Motor neuron (in vitro differentiated cells): ENCODE results near the gene VTI1A. TPM values are rescaled to one million over a fixed set of nuclear protein-coding genes. Genes with fewer than 3 reads are reported as not detected.

Source experiments
- ATAC-seq, 8 experiments: fragments of 200-7000 bp; cut with Tn5 transposase; replicated peaks in 6 of 8; 2 replicates each; pipeline ENCODE4 v1.8.0; 2021; ENCODE audit warnings: mild to moderate bottlenecking in 8 of 8, moderate library complexity in 8 of 8
- H3K27ac ChIP-seq, 2 donors: fragments of 250-450 bp; sonication (Bioruptor Pico); 2 replicates each; pipeline ENCODE4 v1.9.0; 2021; ENCODE audit warnings: antibody characterized with exemption in 2 of 2, mild to moderate bottlenecking in 2 of 2, moderate library complexity in 1 of 2
- H3K4me1 ChIP-seq, 2 donors: fragments of 250-450 bp; sonication (Bioruptor Pico); replicated peaks in 1 of 2; 2 replicates each; pipeline ENCODE4 v1.6.1; 2021; ENCODE audit warnings: antibody characterized with exemption in 2 of 2, mild to moderate bottlenecking in 2 of 2, moderate library complexity in 1 of 2
- H3K4me3 ChIP-seq, 5 donors: fragments of 250-450 bp; sonication (Bioruptor Pico); 2 replicates each; pipeline ENCODE4 v1.9.0; 2021; ENCODE audit warnings: antibody characterized with exemption in 5 of 5, mild to moderate bottlenecking in 5 of 5, moderate library complexity in 4 of 5
- WGBS, 10 experiments: fragments of 450-650 bp; shearing (Covaris generic); methylation state at CpG; one replicate each; pipeline ENCODE4 v1.0.0; 2022; 5-methylcytosine and 5-hydroxymethylcytosine counted together
- in situ Hi-C, 9 experiments: fragments of 400-800 bp; cut with MboI; loops; one replicate each; pipeline ENCODE4 v1.15.0; 2021; ENCODE audit warnings: low sequenced_read_pairs in 9 of 9, low pct_unique_long_range_greater_than_20kb in 2 of 9; ENCODE audit not compliant: unreplicated experiment in 9 of 9
- total RNA-seq, 8 experiments: library from RNA; unstranded; fragments of 300-600 nt; gene quantifications; 2 replicates each; pipeline versions ENCODE4 v1.2.3 to v1.2.4, GENCODE V29; 2022

VTI1A gene
- total RNA-seq, 8 experiments from 2014 or later: 29.8 to 55.3 (median 42.6) TPM

DNA sequence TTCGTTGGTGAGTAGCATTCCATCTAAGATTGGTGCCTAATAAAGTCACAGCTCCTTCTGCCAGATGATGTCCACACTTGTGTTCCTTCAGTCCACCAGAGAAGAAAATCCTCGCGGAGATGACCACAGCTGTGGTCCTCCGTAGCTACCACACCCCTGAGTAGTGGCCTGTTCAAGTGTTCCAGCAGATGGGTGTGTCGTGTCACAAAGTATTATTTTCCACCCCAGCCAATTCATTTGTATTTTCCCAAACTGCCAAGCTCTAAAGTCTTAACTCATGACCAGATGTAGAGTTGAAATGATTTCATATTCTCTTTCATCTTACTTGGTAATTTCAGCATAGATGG is 251.8 kb downstream of the VTI1A start:
- Histone ChIP-seq H3K4me1 (peaks cover 3% of the 10 kb centered on the region in 2 donors), H3K4me3 (no peak overlapping the region), H3K27ac (no peak overlapping the region)
- 24 to 100% (median 80%) methylated on average over 2 to 3 of the region's 5 CpGs; no CpG with 5 or more reads in 7 of the 10 experiments for WGBS, 10 experiments
- ATAC-seq: peak in 2 of 8 experiments; percentile 64 to 78
- in situ Hi-C loops: no loop called here

DNA sequence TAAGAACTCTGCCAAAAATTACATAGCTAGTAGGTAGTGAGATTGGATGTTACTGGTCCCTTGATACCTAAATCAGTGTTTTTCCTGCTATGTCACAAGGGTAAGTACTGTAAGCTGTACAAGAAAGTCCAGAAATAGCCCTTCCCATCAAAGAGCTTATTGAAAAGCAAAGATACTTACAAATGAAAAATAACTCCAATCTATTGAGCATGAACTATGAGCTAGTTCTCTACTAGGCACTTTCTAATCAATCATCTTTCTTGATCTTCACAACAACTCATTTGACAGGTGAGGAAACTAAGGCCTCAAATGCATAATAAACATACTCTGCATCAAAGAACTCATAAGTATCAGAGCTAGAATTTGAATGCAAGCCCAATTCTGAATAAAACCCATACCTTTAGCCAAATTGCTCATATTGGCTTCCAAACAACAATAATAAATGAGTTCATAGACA is 253.2 kb downstream of the VTI1A start:
- Histone ChIP-seq H3K27ac (no peak overlapping the region), H3K4me3 (no peak overlapping the region), H3K4me1 (peaks cover 3% of the 10 kb centered on the region in 2 donors)
- in situ Hi-C loops: no loop called here
- no peak for ATAC-seq

DNA sequence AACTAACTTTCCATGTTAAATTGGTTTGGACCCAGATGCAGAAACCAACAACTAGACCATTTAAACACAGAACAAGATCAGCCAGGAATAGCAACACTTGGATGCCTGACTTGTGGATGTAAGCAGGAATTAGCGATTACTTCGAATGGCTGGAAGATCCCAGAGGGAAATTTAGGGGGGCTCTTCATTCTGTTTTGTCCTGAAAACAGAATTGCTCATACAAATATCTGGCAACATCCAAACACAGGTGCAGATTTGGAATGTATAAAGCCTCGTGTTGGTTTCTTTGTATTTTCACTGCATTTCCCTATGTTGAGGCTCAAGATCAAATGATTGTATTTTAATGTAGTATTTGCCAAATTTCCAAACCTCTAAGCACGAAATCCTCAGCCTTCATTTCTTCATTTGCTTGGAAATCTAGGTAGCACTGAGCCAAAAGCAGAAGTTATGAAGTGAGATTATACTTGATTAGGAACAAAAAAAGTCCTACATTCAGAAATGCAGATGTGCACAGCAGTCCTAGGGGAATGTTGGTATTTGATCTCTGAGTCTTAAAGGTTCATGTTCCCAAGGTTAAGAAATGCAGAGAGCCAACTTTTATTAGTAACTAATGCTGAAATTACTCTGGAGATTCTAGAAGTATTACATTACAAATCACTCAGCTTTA is 254.3 kb downstream of the VTI1A start:
- Histone ChIP-seq H3K27ac (no peak overlapping the region), H3K4me3 (no peak overlapping the region), H3K4me1 (peaks cover 3% of the 10 kb centered on the region in 2 donors)
- in situ Hi-C loops: no loop called here
- no peak for ATAC-seq
- WGBS, 10 experiments: 29 to 100% (median 75%) methylated on average over 1 to 4 of the region's 4 CpGs; no CpG with 5 or more reads in 1 of the 10 experiments

DNA sequence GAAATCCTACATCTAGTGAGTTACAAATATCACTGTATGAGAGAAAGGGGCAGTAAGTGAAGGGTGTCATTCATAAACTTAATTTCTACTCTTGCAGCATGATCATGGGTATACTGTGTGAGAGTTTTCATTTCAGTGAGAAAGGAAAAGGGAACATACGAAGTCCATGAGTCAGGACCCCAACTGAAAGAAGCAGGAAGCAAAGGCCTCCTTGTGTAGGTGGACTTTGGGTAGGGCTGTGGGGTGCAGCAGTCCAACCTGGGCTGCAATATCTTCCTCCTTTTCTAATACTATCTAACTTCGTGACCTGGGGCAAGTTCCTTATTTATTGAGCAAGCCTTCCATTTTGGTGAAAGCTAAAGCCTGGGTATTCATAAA is 254.9 kb downstream of the VTI1A start:
- Histone ChIP-seq H3K27ac (no peak overlapping the region), H3K4me1 (no peaks in the 10 kb centered on the region), H3K4me3 (no peak overlapping the region)
- ATAC-seq: no peak
- in situ Hi-C loops: no loop called here
- 80 to 100% (median 100%) methylated on average over 1 to 2 of the region's 2 CpGs; no CpG with 5 or more reads in 2 of the 10 experiments for WGBS, 10 experiments

DNA sequence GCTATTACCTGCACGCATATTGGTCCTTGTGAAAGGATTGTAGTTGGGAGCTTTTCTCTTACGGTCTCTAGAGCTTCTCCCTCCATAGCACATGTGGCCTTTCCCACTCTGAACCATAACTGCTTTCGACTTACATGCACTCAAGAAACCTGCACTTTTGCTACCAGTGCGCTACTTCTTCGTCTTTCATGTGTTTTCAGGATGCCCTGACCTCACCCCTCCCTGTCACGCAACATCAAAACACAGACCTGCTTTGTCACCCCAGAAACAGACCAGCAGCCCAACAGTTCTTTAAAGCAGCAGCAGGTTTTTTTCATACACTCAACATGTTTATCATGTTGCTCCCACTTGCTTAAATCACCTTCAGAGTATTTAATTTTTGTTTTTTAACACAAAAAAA is 259.6 kb downstream of the VTI1A start:
- peaks cover 0 to 7% of the 10 kb centered on the region in 2 donors for H3K4me1 ChIP-seq
- no peak for ATAC-seq
- H3K4me3 ChIP-seq: no peak overlapping the region
- H3K27ac ChIP-seq: no peak overlapping the region
- 90 to 100% (median 100%) methylated on average over 1 to 6 of the region's 6 CpGs for WGBS, 10 experiments
- in situ Hi-C loops: no loop called here

DNA sequence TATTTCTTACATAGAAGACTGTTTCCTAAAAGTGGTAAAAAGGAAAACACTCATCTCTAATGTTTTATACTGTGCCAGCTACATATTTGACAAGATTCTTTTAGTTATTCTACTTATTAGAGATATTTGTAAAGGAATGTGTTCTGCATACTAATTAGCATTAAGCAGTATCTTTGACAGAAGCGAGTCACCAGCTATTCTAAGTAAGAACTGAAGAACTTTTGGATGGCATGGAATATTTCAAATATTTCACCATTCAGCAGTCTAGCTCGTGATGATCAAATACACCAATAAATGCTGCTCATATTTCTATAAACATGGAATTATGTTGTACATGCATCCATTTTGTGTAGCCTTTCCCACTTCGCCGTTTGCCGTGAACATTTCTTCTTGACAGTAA is 261.4 kb downstream of the VTI1A start:
- no peak overlapping the region for H3K27ac ChIP-seq
- peaks cover 0 to 7% of the 10 kb centered on the region in 2 donors for H3K4me1 ChIP-seq
- in situ Hi-C loops: no loop called here
- 56 to 100% (median 90%) methylated on average over 2 to 5 of the region's 5 CpGs; no CpG with 5 or more reads in 1 of the 10 experiments for WGBS, 10 experiments
- H3K4me3 ChIP-seq: no peak overlapping the region
- ATAC-seq: no peak

DNA sequence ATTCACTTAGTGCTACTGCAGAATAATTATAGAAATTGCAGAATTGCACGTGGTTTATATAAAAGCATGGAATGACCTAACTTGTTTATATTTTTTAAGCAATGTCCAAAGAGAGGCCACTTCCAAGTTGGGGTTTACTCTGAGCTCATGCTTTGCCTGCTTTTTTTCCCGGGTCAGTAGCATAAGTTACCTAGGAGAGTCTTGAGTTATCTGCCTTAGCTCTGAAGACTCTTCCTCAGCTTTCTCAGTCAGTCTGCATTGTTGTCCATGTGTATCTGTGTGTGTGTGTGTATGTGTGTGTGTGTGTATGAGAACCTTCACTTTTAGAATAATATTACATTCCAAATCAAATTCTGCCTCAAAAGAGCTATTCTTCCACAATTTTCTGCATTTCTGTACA is 263.5 kb downstream of the VTI1A start:
- in situ Hi-C loops: no loop called here
- Histone ChIP-seq H3K27ac (no peak overlapping the region), H3K4me1 (peaks cover 0 to 7% of the 10 kb centered on the region in 2 donors), H3K4me3 (no peak overlapping the region)
- ATAC-seq: peak in 1 of 8 experiments; percentile 93
- WGBS, 10 experiments: 38 to 100% (median 93%) methylated on average over 1 to 2 of the region's 2 CpGs; no CpG with 5 or more reads in 5 of the 10 experiments

DNA sequence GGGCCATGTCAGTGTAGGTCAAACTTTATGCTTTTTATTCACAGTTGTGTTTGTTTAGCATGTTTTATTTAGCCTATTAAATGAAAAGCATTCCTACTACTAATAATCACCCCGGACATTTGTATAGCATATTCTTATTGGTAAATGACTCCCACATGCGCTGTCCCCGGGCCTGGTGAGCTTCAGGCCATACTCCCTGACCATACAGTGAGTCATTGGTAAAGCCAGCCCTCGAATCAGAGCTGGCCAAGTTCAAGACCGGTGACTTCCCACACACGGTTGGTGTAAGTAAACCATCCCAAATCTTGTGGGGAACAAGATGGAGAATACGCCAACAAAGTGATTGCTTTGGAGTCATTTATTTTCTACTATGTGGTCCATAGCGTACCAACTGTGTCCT is 264.4 kb downstream of the VTI1A start:
- in situ Hi-C loops: no loop called here
- 61 to 100% (median 86%) methylated on average over 1 to 7 of the region's 8 CpGs for WGBS, 10 experiments
- H3K4me3 ChIP-seq: no peak overlapping the region
- H3K27ac ChIP-seq: no peak overlapping the region
- peaks cover 0 to 7% of the 10 kb centered on the region in 2 donors for H3K4me1 ChIP-seq
- peak in 2 of 8 experiments; percentile 51 to 64 for ATAC-seq

DNA sequence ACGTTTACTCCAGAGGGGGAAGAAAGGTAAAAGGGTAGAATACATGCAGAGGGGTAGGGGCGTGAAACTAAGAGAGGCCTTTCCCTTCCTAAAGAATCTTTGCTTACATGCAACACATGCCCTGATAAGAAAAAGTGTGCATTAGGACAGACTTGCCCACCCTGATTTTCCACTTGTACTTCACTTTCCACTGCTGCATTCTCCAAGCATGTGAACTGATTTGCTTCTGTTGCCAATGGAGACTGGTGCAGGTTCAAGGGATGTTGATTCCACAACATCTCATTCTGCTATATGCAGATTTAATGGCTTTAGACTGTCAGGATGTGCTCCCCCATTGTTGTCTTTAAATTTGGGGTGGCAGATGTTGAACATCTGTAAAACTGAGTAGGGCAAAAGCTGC is 265.5 kb downstream of the VTI1A start:
- WGBS, 10 experiments: 63% methylated on average over 2 of the region's 2 CpGs; no CpG with 5 or more reads in 9 of the 10 experiments
- Histone ChIP-seq H3K27ac (no peak overlapping the region), H3K4me1 (peaks cover 0 to 17% of the 10 kb centered on the region in 2 donors), H3K4me3 (no peak overlapping the region)
- in situ Hi-C loops: no loop called here
- no peak for ATAC-seq

DNA sequence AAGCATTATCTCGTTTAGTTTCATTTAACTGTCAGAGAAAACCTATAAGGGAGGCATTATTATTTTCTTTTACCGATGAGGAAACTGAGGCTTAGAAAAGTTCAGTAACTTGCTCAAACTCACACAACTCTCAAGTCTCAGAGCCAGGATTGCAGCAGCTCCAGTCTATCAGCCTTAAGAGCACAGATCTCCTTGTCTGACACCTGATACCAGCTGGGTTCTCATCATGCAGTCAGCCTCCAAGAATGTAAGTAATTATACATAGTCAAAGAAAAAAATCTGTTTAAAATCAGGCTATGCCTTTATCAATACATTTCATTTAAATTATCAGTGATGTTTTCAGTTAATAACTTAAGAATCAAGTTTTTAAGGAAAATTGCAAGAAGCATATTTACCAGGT is 266.4 kb downstream of the VTI1A start:
- Histone ChIP-seq H3K27ac (no peak overlapping the region), H3K4me3 (no peak overlapping the region), H3K4me1 (peaks cover 0 to 19% of the 10 kb centered on the region in 2 donors)
- ATAC-seq: no peak
- 83 to 100% (median 98%) methylated on average over 1 to 2 of the region's 2 CpGs for WGBS, 10 experiments
- in situ Hi-C loops: no loop called here

DNA sequence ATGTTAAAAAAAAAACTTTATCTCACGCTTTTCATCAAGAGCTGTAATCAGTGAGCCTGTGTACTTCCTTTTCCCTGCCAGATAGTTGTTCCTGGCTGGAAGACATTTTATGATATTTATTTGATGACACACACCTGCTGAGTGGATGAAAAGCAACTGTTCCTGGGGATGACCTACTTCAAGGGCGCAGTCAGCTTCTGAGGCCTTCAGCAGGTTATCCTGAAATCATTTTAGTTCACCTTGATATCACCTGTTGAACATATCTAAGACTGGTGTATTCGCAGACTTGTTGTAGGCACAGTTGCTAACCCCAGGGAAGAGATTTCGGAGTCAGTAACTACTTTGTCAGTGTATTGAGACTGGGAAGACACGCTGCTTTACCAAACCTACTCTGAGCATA is 268.6 kb downstream of the VTI1A start:
- Histone ChIP-seq H3K4me1 (peaks cover 5 to 12% of the 10 kb centered on the region in 2 donors), H3K4me3 (no peak overlapping the region), H3K27ac (no peak overlapping the region)
- ATAC-seq: no peak
- 84 to 100% (median 96%) methylated on average over 1 to 5 of the region's 5 CpGs; no CpG with 5 or more reads in 1 of the 10 experiments for WGBS, 10 experiments
- in situ Hi-C loops: no loop called here

DNA sequence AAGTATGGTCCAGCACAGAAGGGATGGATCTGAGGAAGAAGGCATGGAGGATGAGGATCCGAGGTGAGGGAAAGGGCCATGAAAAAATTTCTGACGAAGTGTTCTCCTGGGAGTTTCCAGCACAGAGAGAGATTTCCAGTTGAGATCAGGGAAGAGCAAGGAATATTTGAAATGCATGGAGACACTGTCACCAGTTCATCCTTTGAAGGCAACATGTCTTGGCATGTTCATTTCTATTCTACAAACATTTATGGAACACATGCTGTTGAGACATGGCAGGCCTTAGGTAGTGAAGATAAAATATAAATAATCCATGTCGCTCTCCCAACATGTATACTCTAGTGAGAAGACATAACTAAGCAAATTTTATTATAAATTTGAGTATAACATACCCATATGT is 269.1 kb downstream of the VTI1A start:
- ATAC-seq: no peak
- WGBS, 10 experiments: 83 to 100% (median 95%) methylated on average over 1 to 3 of the region's 3 CpGs
- peaks cover 5 to 12% of the 10 kb centered on the region in 2 donors for H3K4me1 ChIP-seq
- H3K27ac ChIP-seq: no peak overlapping the region
- in situ Hi-C loops: no loop called here
- no peak overlapping the region for H3K4me3 ChIP-seq

DNA sequence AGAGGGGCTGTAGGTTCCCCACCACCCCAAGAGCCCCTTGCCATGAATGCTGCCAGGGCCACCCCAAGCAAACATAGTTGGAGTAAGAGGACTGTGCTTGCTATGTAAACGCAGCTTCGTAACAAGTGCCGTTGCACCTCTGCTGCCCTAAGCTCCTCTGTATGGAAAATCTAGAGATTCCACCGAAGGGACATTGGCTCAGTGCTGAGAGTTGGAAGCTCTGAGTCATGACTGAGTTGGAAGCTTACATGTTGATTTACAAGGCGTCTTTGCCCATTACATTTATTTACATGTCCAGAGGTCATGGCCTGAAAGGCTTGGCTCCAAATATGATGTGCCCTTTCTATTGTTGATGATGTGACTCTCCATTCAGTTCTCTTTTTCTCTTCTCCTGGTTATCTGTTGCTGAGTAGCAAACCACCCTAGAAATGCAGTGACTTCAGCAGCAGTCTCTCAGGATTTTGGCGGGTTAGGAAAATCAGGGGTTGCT is 270.0 kb downstream of the VTI1A start:
- Histone ChIP-seq H3K4me3 (no peak overlapping the region), H3K4me1 (peaks cover 5 to 12% of the 10 kb centered on the region in 2 donors), H3K27ac (no peak overlapping the region)
- ATAC-seq: peak; percentile 35 to 98 (median 86)
- in situ Hi-C loops: no loop called here
- WGBS, 10 experiments: 54 to 90% (median 65%) methylated on average over 1 to 4 of the region's 6 CpGs; no CpG with 5 or more reads in 4 of the 10 experiments

DNA sequence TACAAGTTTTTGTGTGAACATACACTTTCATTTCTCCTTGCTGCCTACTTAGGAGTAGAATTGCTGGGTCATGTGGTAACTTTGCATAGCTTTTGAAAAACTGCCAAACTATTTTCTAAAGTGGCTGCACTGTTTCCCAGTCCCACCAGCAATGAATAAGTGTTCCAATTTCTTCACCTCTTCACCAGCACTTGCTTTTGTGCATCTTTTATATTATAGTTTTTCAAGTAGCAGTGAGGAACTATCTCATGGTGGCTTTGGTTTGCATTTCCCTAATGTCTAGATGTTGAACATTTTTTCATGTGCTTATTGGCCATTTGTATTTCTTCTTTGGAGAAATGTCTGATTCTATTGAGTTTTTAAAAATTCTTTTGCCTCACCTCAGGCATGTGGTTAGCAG is 273.2 kb downstream of the VTI1A start:
- no peak for ATAC-seq
- Histone ChIP-seq H3K27ac (no peak overlapping the region), H3K4me1 (peaks cover 7 to 26% of the 10 kb centered on the region in 2 donors), H3K4me3 (no peak overlapping the region)
- in situ Hi-C loops: no loop called here
